Memory B cell (primary cell): ENCODE results near the gene ALPI.
"Not testable (repeated sequence)": the region's sequence is repeated elsewhere in the genome, so short reads cannot be mapped to it uniquely, and the experiment has no call there.

Experiments used
- ATAC-seq: fragments of 150-1000 bp; cut with Tn5 transposase; 2 replicates; pipeline ENCODE4 v1.10.0; 2021; ENCODE audit warnings: low read depth, mild to moderate bottlenecking, moderate library complexity
- DNase-seq, 2 donors: peaks; one replicate each; pipeline ENCODE4 v3.0.0; 2022; ENCODE audit warnings: low spot score in 2 of 2
- H3K27ac Mint-ChIP-seq: one replicate; pipeline ENCODE4 v1.8.0; 2022; ENCODE audit warnings: mild to moderate bottlenecking, moderate library complexity, mixed read lengths
- H3K27me3 Mint-ChIP-seq: one replicate; pipeline ENCODE4 v1.8.0; 2022; ENCODE audit warnings: mixed read lengths
- H3K36me3 Mint-ChIP-seq: one replicate; pipeline ENCODE4 v1.8.0; 2022; ENCODE audit warnings: mild to moderate bottlenecking, mixed read lengths
- H3K4me1 Mint-ChIP-seq: one replicate; pipeline ENCODE4 v1.8.0; 2022; ENCODE audit warnings: mixed read lengths
- H3K4me3 Mint-ChIP-seq: one replicate; pipeline ENCODE4 v1.8.0; 2022; ENCODE audit warnings: mild to moderate bottlenecking, moderate library complexity, mixed read lengths
- H3K9me3 Mint-ChIP-seq: one replicate; pipeline ENCODE4 v1.8.0; 2022; ENCODE audit warnings: mixed read lengths

ALPI gene

DNA sequence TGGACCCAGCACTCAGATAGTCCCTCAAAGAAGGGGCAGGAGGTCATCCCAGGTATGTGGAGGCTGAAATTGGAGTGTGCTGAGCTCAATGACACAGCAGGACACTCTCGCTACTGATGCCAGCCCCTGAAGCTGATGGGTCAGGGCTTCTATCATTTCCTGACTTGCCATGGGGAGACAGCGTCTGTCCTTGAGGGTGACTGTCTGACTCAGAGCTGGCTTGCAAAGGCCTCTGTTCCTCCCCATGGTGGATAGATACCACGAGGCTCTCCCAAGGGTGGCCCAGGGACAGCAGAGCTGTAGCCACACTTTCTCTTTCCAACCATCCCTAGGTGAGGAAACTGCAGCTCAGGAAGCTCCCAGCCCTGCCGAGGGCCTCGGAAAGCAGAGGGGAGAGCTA is 38.5 kb upstream of the ALPI start:
- H3K4me1 Mint-ChIP-seq: peaks cover 11% of the 10 kb centered on the region
- H3K9me3 Mint-ChIP-seq: no peaks in the 10 kb centered on the region
- H3K27ac Mint-ChIP-seq: no peak overlapping the region
- ATAC-seq: no peak
- H3K27me3 Mint-ChIP-seq: peaks cover 15% of the 10 kb centered on the region
- no peaks in the 10 kb centered on the region for H3K36me3 Mint-ChIP-seq
- H3K4me3 Mint-ChIP-seq: no peak overlapping the region
- DNase-seq: no peak

DNA sequence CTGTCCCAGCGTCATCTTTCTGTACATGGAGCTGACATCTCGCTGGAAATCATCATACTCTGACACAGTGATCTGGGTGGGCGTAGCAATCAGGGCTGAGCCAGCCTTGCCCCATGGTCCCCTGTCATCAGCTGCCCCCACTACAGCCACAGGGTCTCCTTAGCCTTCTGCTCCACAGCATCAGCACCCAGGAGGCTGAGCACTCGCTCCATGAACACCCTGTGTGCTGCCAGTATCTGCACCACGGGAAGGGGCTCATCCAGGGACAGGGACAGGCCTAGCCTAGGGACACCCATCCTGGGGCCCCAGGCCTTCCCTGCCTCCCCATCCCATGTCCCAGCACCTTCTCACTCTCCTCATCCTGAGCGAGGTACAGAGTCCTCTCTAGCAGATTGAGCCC is 37.9 kb upstream of the ALPI start:
- H3K27ac Mint-ChIP-seq: no peak overlapping the region
- DNase-seq: no peak
- peaks cover 18% of the 10 kb centered on the region for H3K27me3 Mint-ChIP-seq
- H3K4me3 Mint-ChIP-seq: no peak overlapping the region
- no peak for ATAC-seq
- H3K9me3 Mint-ChIP-seq: peaks cover 3% of the 10 kb centered on the region
- peaks cover 13% of the 10 kb centered on the region for H3K4me1 Mint-ChIP-seq
- no peaks in the 10 kb centered on the region for H3K36me3 Mint-ChIP-seq

DNA sequence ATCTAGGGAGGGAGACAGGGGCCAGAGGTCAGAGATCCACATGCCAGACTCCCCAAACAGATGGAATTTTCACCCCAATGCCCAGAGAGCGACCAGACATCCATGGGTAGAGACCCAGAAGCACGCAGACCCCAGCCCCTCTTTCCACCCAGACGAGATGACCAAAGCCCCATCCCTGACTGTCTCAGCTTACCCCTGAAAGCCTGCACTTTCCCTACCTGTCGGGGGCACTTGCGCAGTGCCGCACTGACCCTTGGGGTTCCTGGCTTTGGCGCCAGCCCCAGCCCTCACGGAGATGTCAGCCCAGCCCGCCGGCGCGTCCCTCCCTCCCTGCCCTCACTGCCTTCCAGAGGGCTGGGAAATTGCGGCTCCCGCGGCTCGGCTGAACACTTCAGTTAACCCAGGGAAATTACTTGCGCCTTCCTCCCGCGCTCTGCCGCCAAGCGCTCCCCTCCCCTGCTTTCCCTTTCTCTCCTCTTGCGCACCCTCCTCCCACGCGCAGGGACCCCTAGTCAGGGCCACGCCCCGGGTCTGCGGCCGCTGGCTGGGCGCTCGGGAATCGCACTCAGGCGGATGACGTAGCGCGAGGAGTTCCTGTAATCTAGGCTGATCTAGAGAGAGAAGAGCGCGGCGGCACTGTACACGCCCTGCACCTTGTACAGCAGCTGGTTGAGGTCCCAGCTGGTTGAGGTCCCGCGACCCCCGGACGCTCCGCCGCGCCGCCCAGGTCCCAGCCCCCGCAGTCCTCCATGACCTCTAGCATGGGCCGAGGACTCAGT is 37.3 kb upstream of the ALPI start:
- peaks cover 18% of the 10 kb centered on the region for H3K27me3 Mint-ChIP-seq
- H3K4me1 Mint-ChIP-seq: peaks cover 8% of the 10 kb centered on the region
- no peak overlapping the region for H3K27ac Mint-ChIP-seq
- H3K36me3 Mint-ChIP-seq: no peaks in the 10 kb centered on the region
- peaks cover 3% of the 10 kb centered on the region for H3K9me3 Mint-ChIP-seq
- H3K4me3 Mint-ChIP-seq: no peak overlapping the region
- DNase-seq (no peak), ATAC-seq (no peak)

DNA sequence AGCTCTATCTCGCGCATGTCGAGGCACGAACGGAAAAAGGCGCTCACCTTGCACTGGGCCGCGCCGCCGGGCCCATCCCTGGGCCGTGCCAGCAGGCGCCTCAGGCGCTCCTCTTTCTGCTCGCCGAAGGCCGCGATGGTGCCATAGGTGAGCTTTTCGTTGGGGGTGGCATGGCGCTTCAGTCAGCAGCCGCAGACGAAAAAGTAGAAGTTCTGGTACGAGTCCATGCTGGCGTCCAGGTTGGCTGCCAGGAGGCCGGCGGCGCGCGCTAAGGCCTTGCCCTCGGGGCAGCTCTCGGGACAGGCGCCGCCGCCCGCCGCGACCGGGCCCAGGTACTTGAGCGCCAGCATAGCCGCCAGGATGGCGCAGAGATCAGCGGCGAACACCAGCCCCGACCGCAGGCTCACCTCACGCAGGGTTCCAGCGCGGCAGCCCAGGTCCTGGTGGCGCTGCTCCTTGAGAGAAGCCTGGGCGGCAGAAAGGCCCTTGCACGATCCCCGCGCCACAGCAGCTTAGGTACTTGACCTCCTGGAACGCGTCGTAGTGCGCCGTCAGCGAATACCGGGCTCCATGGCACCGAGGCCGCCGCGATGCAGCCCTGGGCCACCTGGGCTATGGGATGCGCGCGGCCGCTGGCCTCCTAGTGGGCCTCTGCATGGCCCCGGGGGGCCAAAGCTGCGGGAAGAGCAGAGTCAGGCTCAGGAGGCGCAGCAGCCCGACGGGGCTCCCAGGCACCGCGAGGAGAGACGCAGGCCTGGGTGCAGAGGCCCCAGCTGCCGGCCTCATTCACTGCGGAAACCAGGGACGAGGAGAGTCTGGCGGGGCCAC is 36.5 kb upstream of the ALPI start:
- Mint-ChIP-seq H3K27me3 (peaks cover 21% of the 10 kb centered on the region), H3K36me3 (no peaks in the 10 kb centered on the region), H3K4me1 (peaks cover 8% of the 10 kb centered on the region), H3K27ac (no peak overlapping the region), H3K9me3 (peaks cover 3% of the 10 kb centered on the region), H3K4me3 (peak overlapping the region; percentile 44)
- DNase-seq: no peak
- ATAC-seq: no peak

DNA sequence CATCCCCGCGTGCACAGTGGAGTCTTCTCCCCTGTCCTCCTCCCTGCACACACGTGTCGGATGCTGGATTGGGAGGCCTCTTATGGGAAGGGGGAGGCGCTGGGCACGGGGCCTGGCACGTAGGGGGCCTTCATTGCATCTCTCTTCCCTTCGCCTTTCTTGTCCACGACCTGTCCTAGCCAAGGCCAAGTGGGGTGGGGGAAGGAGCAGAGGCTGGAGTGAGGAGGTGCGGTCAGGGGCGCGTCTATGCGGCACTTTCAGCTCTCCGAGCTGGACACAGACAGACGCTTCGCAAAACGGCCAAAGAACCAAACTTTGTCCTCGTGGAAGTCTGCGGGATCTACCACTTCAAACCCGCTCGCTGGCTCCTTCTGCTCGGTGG is 35.9 kb upstream of the ALPI start:
- Mint-ChIP-seq H3K4me1 (peaks cover 8% of the 10 kb centered on the region), H3K4me3 (peak overlapping the region; percentile 44), H3K9me3 (peaks cover 3% of the 10 kb centered on the region), H3K27me3 (peaks cover 21% of the 10 kb centered on the region), H3K27ac (no peak overlapping the region), H3K36me3 (no peaks in the 10 kb centered on the region)
- DNase-seq (no peak), ATAC-seq (no peak)

DNA sequence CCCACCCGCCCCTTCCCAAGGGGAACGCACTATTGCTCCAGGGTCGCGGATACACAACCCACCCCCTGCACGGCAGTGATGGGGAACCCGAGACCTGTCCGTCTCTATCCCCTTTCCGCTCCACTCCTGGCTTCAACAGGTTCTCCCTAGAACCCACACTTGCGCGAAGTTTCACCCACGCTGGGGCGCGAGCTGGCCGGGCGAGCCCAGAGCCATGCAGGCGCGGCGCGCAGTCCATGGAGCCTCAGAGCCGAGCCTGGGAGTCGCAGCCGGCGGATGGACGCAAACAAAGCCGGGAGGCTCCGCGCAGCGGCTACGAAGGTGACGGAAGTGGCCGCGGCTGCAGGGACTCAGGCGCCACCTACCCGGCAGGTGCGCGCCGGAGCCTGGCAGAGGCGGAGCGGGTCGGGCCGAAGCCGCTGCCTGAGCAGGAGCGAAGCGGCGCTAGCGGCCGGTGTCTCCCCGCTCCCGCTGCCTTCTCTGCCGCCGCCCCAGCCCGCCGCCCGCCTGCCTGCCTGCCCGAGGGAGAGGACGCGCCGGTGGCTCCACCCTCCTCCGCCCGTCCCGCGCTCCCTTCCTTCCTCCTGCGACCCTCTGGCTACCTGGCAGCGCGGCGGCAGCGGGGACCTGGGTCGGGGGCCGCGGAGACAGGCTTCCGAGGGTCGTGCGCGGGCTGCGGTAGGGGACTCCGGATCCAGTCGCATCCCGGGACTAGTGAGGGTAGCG is 35.3 kb upstream of the ALPI start:
- no peak for DNase-seq

DNA sequence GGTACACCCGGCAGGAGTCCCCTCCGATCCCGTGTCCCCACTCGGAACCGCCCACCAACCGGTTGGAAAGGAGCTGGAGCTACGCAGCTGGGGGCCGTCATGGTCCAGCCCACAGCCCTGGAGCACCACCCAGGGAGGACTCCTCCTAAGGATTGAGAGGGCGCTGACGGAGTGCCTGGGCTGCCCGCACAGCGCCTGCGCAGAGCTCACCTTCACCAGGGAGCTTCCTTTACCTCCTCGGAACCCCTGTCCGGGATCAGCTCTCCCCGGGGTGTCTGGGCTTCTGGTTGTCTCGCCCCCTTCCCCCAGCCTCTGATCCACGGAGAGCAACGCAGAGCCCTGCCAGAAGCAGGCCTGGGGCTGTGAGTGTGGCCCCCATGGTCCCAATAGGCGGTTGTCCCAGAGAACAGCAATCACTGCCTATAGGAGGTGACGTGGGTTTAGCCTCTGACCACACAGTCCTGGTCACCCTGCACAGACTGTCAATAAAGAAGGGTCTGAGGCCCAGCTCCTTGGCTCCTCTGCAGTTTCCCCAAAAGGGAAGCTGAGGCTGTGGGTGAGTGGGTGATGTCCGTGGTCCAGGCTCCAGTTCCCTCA is 34.7 kb upstream of the ALPI start:
- H3K36me3 Mint-ChIP-seq: no peaks in the 10 kb centered on the region
- peaks cover 3% of the 10 kb centered on the region for H3K9me3 Mint-ChIP-seq
- peaks cover 21% of the 10 kb centered on the region for H3K27me3 Mint-ChIP-seq
- H3K4me3 Mint-ChIP-seq: no peak overlapping the region
- H3K4me1 Mint-ChIP-seq: peaks cover 8% of the 10 kb centered on the region
- no peak for DNase-seq
- ATAC-seq: no peak
- H3K27ac Mint-ChIP-seq: no peak overlapping the region

More for the DNA sequence above, 35.3 kb upstream of the ALPI start:
- Mint-ChIP-seq H3K9me3 (peaks cover 3% of the 10 kb centered on the region), H3K4me1 (peaks cover 8% of the 10 kb centered on the region), H3K4me3 (peak overlapping the region; percentile 27), H3K27ac (no peak overlapping the region), H3K27me3 (peaks cover 21% of the 10 kb centered on the region), H3K36me3 (no peaks in the 10 kb centered on the region)
- no peak for ATAC-seq

DNA sequence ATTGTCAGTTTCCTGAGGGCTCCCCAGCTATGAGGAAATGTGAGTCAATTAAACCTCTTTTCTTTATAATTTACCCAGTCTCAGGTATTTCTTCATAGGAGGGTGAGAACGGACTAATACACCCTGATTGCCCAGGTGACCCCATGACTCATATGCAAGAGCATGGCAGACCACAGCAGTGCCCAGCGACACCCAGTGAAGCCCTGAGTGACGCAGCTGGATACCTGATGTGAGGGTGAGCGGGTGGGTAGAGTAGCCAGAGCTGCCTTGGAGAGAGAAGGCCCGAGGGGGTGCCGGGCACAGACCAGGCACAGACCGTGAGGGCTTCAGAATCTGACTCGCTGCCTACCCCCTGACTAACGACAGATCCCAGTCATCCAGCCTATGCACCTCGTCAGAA is 33.9 kb upstream of the ALPI start:
- H3K27me3 Mint-ChIP-seq: peaks cover 19% of the 10 kb centered on the region
- H3K4me3 Mint-ChIP-seq: peak overlapping the region; percentile 47
- H3K36me3 Mint-ChIP-seq: no peaks in the 10 kb centered on the region
- H3K27ac Mint-ChIP-seq: no peak overlapping the region
- DNase-seq (no peak), ATAC-seq (no peak)
- peaks cover 8% of the 10 kb centered on the region for H3K4me1 Mint-ChIP-seq
- H3K9me3 Mint-ChIP-seq: peaks cover 3% of the 10 kb centered on the region

DNA sequence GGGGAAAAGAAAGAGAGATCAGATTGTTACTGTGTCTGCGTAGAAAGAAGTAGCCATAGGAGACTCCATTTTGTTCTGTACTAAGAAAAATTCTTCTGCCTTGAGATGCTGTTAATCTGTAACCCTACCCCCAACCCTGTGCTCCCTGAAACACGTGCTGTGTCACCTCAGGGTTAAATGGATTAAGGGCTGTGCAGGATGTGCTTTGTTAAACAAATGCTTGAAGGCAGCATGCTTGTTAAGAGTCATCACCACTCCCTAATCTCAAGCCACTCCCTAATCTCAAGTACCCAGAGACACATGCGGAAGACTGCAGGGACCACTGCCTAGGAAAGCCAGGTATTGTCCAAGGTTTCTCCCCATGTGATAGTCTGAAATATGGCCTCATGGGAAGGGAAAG is 33.0 kb upstream of the ALPI start:
- H3K4me1 Mint-ChIP-seq, H3K9me3 Mint-ChIP-seq, DNase-seq, ATAC-seq, H3K36me3 Mint-ChIP-seq, H3K4me3 Mint-ChIP-seq, H3K27ac Mint-ChIP-seq: not testable (repeated sequence)
- H3K27me3 Mint-ChIP-seq: peaks cover 19% of the 10 kb centered on the region

DNA sequence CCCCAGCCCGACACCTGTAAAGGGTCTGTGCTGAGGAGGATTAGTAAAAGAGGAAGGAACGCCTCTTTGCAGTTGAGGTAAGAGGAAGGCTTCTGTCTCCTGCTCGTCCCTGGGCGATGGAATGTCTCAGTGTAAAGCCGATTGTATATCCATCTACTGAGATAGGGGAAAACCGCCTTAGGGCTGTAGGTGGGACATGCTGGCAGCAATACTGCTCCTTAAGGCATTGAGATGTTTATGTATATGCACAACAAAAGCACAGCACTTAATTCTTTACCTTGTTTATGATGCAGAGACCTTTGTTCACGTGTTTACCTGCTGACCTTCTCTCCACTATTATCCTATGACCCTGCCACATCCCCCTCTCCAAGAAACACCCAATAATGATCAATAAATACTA is 32.5 kb upstream of the ALPI start:
- H3K27me3 Mint-ChIP-seq: peaks cover 15% of the 10 kb centered on the region
- H3K4me1 Mint-ChIP-seq, ATAC-seq, H3K36me3 Mint-ChIP-seq, H3K9me3 Mint-ChIP-seq, H3K4me3 Mint-ChIP-seq, DNase-seq, H3K27ac Mint-ChIP-seq: not testable (repeated sequence)

DNA sequence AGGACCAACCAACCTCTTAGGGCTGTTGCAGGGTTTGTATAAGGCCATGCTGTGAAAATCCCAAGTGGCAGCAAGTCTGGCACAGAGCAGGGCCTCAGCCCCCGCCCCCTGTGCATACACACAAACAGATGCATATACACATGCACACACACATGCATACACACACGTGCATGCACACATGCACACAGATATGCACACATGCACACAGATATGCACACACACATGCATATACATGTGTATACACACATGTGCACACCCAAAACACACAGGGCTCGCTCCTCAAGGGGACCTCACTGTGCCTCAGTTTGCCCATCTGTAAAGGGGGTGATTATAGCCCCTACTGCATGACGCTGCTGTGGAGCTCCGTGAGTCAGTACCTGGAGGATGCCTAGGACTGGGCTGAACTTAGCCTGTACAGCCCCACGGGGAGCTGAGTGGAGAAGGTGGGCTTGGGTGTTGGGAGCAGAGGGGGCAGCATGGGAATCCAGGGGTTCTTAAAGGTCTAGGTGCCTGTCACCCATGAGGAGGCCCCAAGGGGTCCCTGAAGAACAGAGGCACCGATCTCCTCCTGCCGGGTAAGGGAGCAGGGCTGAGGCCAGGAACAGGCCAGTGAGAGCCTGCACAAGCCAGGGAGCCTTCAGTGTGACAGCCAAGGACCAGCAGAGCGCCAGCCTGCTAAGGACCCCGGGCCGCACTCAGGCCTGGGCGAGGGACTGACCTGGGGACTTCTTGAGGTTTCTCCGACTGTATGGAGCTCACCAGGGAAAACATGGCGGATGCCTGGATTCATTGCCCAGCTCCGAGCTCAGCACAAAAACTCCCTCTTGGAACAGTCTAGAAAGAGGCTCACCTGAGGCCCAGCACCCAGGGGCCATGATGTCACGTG is 24.0 kb upstream of the ALPI start:
- no peak overlapping the region for H3K27ac Mint-ChIP-seq
- no peaks in the 10 kb centered on the region for H3K36me3 Mint-ChIP-seq
- ATAC-seq: no peak
- H3K9me3 Mint-ChIP-seq: no peaks in the 10 kb centered on the region
- no peak overlapping the region for H3K4me3 Mint-ChIP-seq
- no peaks in the 10 kb centered on the region for H3K27me3 Mint-ChIP-seq
- H3K4me1 Mint-ChIP-seq: no peaks in the 10 kb centered on the region
- DNase-seq: no peak

DNA sequence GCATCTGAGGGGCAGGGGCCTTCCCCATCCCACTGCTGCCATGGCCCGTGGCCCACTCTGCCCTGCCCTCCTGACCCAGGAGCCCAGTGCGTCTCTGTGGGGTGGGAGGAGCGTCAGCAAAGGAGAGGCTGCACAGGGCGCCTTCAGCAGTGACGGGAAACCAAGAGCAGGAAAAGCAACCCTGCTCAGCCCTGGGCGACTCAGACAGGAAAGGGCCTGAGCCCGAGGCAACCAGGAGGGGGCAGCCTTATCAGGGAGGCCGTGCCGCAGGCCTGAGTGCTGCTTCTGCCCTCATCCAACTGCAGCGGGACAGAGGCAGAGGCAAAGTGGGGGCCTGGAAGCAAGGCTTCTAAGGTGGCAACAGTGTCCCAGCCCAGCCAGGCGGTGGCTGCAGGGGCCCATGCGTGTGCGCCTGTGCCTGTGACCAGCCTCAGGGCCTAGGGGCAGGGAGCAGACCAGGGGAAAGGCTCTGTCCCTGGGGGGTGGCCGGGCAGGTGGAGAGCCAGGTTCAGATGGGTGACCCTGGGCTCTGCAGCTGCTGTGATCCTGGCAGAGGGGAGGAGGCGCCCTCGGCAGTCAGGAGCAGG is 23.3 kb upstream of the ALPI start:
- no peak overlapping the region for H3K27ac Mint-ChIP-seq
- H3K27me3 Mint-ChIP-seq: no peaks in the 10 kb centered on the region
- no peaks in the 10 kb centered on the region for H3K9me3 Mint-ChIP-seq
- no peaks in the 10 kb centered on the region for H3K36me3 Mint-ChIP-seq
- ATAC-seq (no peak), DNase-seq (no peak)
- H3K4me1 Mint-ChIP-seq: no peaks in the 10 kb centered on the region
- no peak overlapping the region for H3K4me3 Mint-ChIP-seq

DNA sequence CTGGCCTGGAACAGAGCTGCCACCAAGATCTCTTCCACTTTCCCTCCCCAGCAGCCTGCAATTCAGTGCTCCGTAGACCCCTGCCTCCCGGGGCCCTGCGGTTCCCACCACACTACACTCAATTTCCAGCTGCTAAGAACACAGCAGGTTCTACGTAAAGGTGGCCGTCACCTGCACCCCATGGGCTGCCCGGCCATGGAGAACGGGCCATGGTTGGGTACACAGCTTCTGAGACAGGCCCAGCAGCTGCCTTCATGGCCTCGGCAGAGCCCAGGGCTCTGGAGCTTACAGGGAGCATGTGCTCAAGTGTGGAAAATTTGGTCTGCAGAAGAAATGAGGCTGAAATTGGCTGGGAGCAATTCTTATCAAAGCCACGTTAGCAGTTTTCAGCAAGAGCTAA is 22.3 kb upstream of the ALPI start:
- not testable (repeated sequence) for ATAC-seq, H3K4me3 Mint-ChIP-seq, H3K9me3 Mint-ChIP-seq, H3K27ac Mint-ChIP-seq, H3K4me1 Mint-ChIP-seq, H3K27me3 Mint-ChIP-seq, H3K36me3 Mint-ChIP-seq, DNase-seq
